H1 (cell line): Measurements from ENCODE around the gene TCERG1L. TPM values are rescaled to one million over a fixed set of nuclear protein-coding genes. Genes with fewer than 3 reads are reported as not detected.

Experiments used
- CTCF ChIA-PET: fragments of 300-600 bp; sonication (Branson Sonifier 250); formaldehyde crosslinking; loops from one replicate; lab custom pipeline; 2021; ENCODE audit not compliant: partially characterized antibody; lab: Charles Lee
- POLR2A ChIA-PET: fragments of 300-600 bp; sonication (Branson Sonifier 250); formaldehyde crosslinking; loops from one replicate; lab custom pipeline; 2021; ENCODE audit warnings: inconsistent platforms; ENCODE audit not compliant: partially characterized antibody; lab: Charles Lee
- DNase-seq, 2 experiments: peaks; one replicate each; pipeline versions ENCODE4 v3.0.0 to v3.0.0-alpha.2; 2010 to 2022; ENCODE audit warnings: low spot score in 2 of 2, low read depth in 1 of 2, mixed read lengths in 1 of 2
- FAIRE-seq: peaks from 2 replicates; lab custom pipeline; 2011; peaks lifted over from hg19 to GRCh38; lab: Jason Lieb, UNC
- H2AFZ ChIP-seq: 2 replicates; pipeline ENCODE4 v1.8.1; 2012; ENCODE audit warnings: low read length, inconsistent platforms
- H2AK5ac ChIP-seq: 2 replicates; pipeline ENCODE4 v1.6.1; 2013; ENCODE audit warnings: low read depth, low read length
- H2BK120ac ChIP-seq: replicated peaks from 2 replicates; pipeline ENCODE3; 2013; ENCODE audit warnings: low read depth, low read length, inconsistent platforms
- H2BK12ac ChIP-seq: 2 replicates; pipeline ENCODE4 v1.6.1; 2013; ENCODE audit warnings: low read depth, low read length
- H2BK15ac ChIP-seq: 2 replicates; pipeline ENCODE4 v1.6.1; 2013; ENCODE audit warnings: low read length
- H2BK20ac ChIP-seq: 2 replicates; pipeline ENCODE4 v1.6.1; 2013; ENCODE audit warnings: low read length
- H2BK5ac ChIP-seq: 2 replicates; pipeline ENCODE4 v1.6.1; 2013; ENCODE audit warnings: low read depth, low read length
- H3K14ac ChIP-seq: 2 replicates; pipeline ENCODE4 v1.6.1; 2013; ENCODE audit warnings: inconsistent platforms; ENCODE audit not compliant: insufficient read length
- H3K18ac ChIP-seq: 2 replicates; pipeline ENCODE4 v1.6.1; 2013; ENCODE audit warnings: low read length; ENCODE audit errors: extremely low read depth
- H3K23ac ChIP-seq: 2 replicates; pipeline ENCODE4 v1.6.1; 2013; ENCODE audit warnings: inconsistent platforms; ENCODE audit not compliant: insufficient read length
- H3K23me2 ChIP-seq: 2 replicates; pipeline ENCODE4 v1.6.1; 2013; ENCODE audit warnings: low read depth, low read length
- H3K27ac ChIP-seq: 2 replicates; pipeline ENCODE4 v1.6.1; 2011; ENCODE audit warnings: low read depth, low read length, inconsistent platforms
- H3K27me3 ChIP-seq, 4 experiments: replicated peaks in 1 of 4; 1 replicate in 1 of 4; 2 replicates in 3 of 4; pipeline versions ENCODE4 v1.6.1 to v1.8.1; 2011 to 2013; ENCODE audit warnings: low read length in 3 of 4, mild to moderate bottlenecking in 3 of 4, inconsistent platforms in 2 of 4, mixed read lengths in 2 of 4, moderate library complexity in 1 of 4; ENCODE audit not compliant: control insufficient read depth in 3 of 4, insufficient read depth in 3 of 4; ENCODE audit errors: extremely low read depth in 1 of 4
- H3K36me3 ChIP-seq, 4 experiments: 2 replicates each; pipeline versions ENCODE4 v1.6.1 to v1.8.1; 2011 to 2013; ENCODE audit warnings: mild to moderate bottlenecking in 4 of 4, low read length in 3 of 4, moderate library complexity in 2 of 4, control low read depth in 1 of 4, inconsistent platforms in 1 of 4; ENCODE audit not compliant: insufficient read depth in 4 of 4, control insufficient read depth in 2 of 4
- H3K4ac ChIP-seq: replicated peaks from 2 replicates; pipeline ENCODE3; 2013; ENCODE audit warnings: low read length, low read depth, mixed read lengths, inconsistent platforms; ENCODE audit not compliant: insufficient read length
- H3K4me1 ChIP-seq, 4 experiments: replicated peaks in 1 of 4; 1 replicate in 1 of 4; 2 replicates in 3 of 4; pipeline versions ENCODE4 v1.6.1 to v1.8.1; 2011 to 2013; ENCODE audit warnings: low read length in 3 of 4, inconsistent platforms in 2 of 4, mixed read lengths in 1 of 4; ENCODE audit not compliant: insufficient read depth in 4 of 4, control insufficient read depth in 3 of 4
- H3K4me2 ChIP-seq, 2 experiments: 2 replicates each; pipeline versions ENCODE4 v1.6.1 to v1.8.1; 2011 to 2013; ENCODE audit warnings: low read depth in 2 of 2, low read length in 2 of 2, control low read depth in 1 of 2, inconsistent platforms in 1 of 2, mild to moderate bottlenecking in 1 of 2; ENCODE audit not compliant: insufficient read depth in 1 of 2
- H3K4me3 ChIP-seq, 4 experiments: fragments of 200-600, 300-600 bp in 1 of 4; sonication (generic), shearing (Covaris generic), sonication (Bioruptor Twin) in 1 of 4; 2 replicates each; pipeline versions ENCODE4 v1.5.1 to v1.8.1; 2011 to 2016; ENCODE audit warnings: low read length in 4 of 4, low read depth in 3 of 4, control low read depth in 2 of 4, inconsistent platforms in 2 of 4, mild to moderate bottlenecking in 2 of 4, mixed read lengths in 1 of 4, moderate library complexity in 1 of 4; ENCODE audit not compliant: insufficient read depth in 2 of 4; ENCODE audit errors: extremely low read depth in 1 of 4
- H3K56ac ChIP-seq: replicated peaks from 2 replicates; pipeline ENCODE3; 2013; ENCODE audit warnings: low read depth, mild to moderate bottlenecking, mixed read lengths, low read length, inconsistent platforms; ENCODE audit not compliant: insufficient read length
- H3K79me1 ChIP-seq: 2 replicates; pipeline ENCODE4 v1.6.1; 2013; ENCODE audit warnings: low read depth, low read length, control low read depth
- H3K79me2 ChIP-seq, 2 experiments: 2 replicates each; pipeline versions ENCODE4 v1.6.1 to v1.8.1; 2012 to 2013; ENCODE audit warnings: low read length in 2 of 2, mild to moderate bottlenecking in 2 of 2, inconsistent platforms in 1 of 2; ENCODE audit not compliant: insufficient read depth in 2 of 2, control insufficient read depth in 1 of 2
- H3K9ac ChIP-seq, 4 experiments: replicated peaks in 1 of 4; 1 replicate in 1 of 4; 2 replicates in 3 of 4; pipeline versions ENCODE4 v1.6.1 to v1.8.1; 2011 to 2013; ENCODE audit warnings: low read depth in 3 of 4, low read length in 3 of 4, control low read depth in 2 of 4, mild to moderate bottlenecking in 2 of 4, moderate library complexity in 2 of 4, inconsistent platforms in 1 of 4; ENCODE audit errors: extremely low read depth in 1 of 4
- H3K9me3 ChIP-seq, 2 experiments: 2 replicates each; pipeline versions ENCODE4 v1.6.1 to v1.8.1; 2012 to 2013; ENCODE audit warnings: mild to moderate bottlenecking in 2 of 2, moderate library complexity in 2 of 2, control low read depth in 1 of 2, inconsistent platforms in 1 of 2, low read depth in 1 of 2, low read length in 1 of 2, mixed read lengths in 1 of 2; ENCODE audit not compliant: insufficient read depth in 2 of 2
- H4K20me1 ChIP-seq, 2 experiments: replicated peaks in 1 of 2; 2 replicates each; pipeline versions ENCODE3 to v1.8.1; 2011 to 2013; ENCODE audit warnings: inconsistent platforms in 2 of 2, low read length in 2 of 2, mild to moderate bottlenecking in 1 of 2; ENCODE audit not compliant: insufficient read depth in 2 of 2, control insufficient read depth in 1 of 2
- H4K5ac ChIP-seq: 2 replicates; pipeline ENCODE4 v1.6.1; 2013; ENCODE audit warnings: low read length, low read depth, mixed read lengths, inconsistent platforms; ENCODE audit not compliant: insufficient read length
- H4K8ac ChIP-seq: 2 replicates; pipeline ENCODE4 v1.8.0; 2013; ENCODE audit warnings: mild to moderate bottlenecking, moderate library complexity, low read length, inconsistent platforms; ENCODE audit not compliant: insufficient read depth; ENCODE audit errors: extremely low read depth
- H4K91ac ChIP-seq: replicated peaks from 2 replicates; pipeline ENCODE3; 2013; ENCODE audit warnings: low read length, mixed read lengths, inconsistent platforms; ENCODE audit not compliant: insufficient read length
- ATF2 ChIP-seq: IDR thresholded peaks from 2 replicates; pipeline ENCODE4 v1.6.1; 2012; ENCODE audit warnings: low read length, inconsistent platforms
- EGR1 ChIP-seq: IDR thresholded peaks from 2 replicates; pipeline ENCODE4 v1.6.1; 2011; ENCODE audit warnings: low read depth, low read length, borderline replicate concordance
- FOSL1 ChIP-seq: IDR thresholded peaks from 2 replicates; pipeline ENCODE4 v1.6.1; 2011; ENCODE audit warnings: mild to moderate bottlenecking, low read depth, low read length, moderate library complexity; ENCODE audit not compliant: insufficient read depth
- RBBP5 ChIP-seq: IDR thresholded peaks from 2 replicates; pipeline ENCODE4 v1.7.1; 2012; ENCODE audit warnings: low read depth, mild to moderate bottlenecking, inconsistent platforms, low read length, moderate library complexity, borderline replicate concordance
- WGBS, 2 experiments: shearing (Covaris generic) in 1 of 2; methylation state at CpG; one replicate each; pipeline versions ENCODE4 v1.1.6 to v1.1.7; 2013 to 2015; ENCODE audit warnings: low lambda C conversion rate in 2 of 2, mixed read lengths in 2 of 2, inconsistent platforms in 1 of 2, low coverage in 1 of 2, missing lambda C conversion rate in 1 of 2; ENCODE audit not compliant: insufficient replicate concordance in 2 of 2, insufficient coverage in 1 of 2, insufficient read length in 1 of 2; ENCODE audit errors: extremely low coverage in 1 of 2, missing lambda C conversion rate in 1 of 2; 5-methylcytosine and 5-hydroxymethylcytosine counted together
- polyA plus RNA-seq, 7 experiments: library from polyadenylated mRNA; depleted of rRNA in 3 of 7; stranded (reverse) in 5 of 7; unstranded in 2 of 7; fragments of >200 nt in 5 of 7; fragments of 200-250 nt in 2 of 7; gene quantifications; 1 replicate in 5 of 7; 2 replicates in 1 of 7; 4 replicates in 1 of 7; pipeline versions ENCODE4 v1.2.1 to v1.2.3, GENCODE V29; 2011 to 2013; ENCODE audit warnings: missing spikeins in 2 of 7, mixed read lengths in 2 of 7
- total RNA-seq: library from RNA; stranded (reverse); fragmentation: NEBNext Ultra II Directional; extraction: Animal tissue kit (Norgen Biotek cat#: 25700); gene quantifications from 2 replicates; pipeline ENCODE4 v1.2.1, GENCODE V29; 2021

TCERG1L gene
- total and polyA plus RNA-seq, 2 of the 8 experiments (the other 6 are each of a cell fraction or from before 2014, with no cell fraction given), result 3.9 to 6.9 TPM

GRCh38 chr10:131249238-131249954, 62.1 kb downstream of the TCERG1L start:
- no peak for FAIRE-seq
- Histone ChIP-seq H3K79me2 (no peaks in the 10 kb centered on the region), H2BK5ac (no peak overlapping the region), H3K23me2 (peaks cover 5% of the 10 kb centered on the region; the same call in 1 of the 2 replicates), H3K14ac (no peak overlapping the region), H3K27me3 (no peaks in the 10 kb centered on the region), H2BK15ac (no peak overlapping the region), H3K4me3 (no peak overlapping the region), H3K18ac (no peak overlapping the region), H2AK5ac (no peak overlapping the region), H2BK20ac (no peak overlapping the region), H3K9ac (no peak overlapping the region), H4K8ac (peak overlapping the region; percentile 18; the same call in 1 of the 2 replicates), H3K23ac (no peak overlapping the region), H3K4ac (no peak overlapping the region), H3K56ac (no peak overlapping the region), H3K4me1 (peaks cover 0 to 10% (median 6%) of the 10 kb centered on the region in 4 experiments; a peak in 5 of 7 replicates), H4K20me1 (peaks cover 0 to 3% of the 10 kb centered on the region in 2 experiments), H2BK120ac (no peak overlapping the region), H3K27ac (no peak overlapping the region), H3K36me3 (no peaks in the 10 kb centered on the region), H2BK12ac (no peak overlapping the region), H3K4me2 (no peak overlapping the region), H4K5ac (no peak overlapping the region), H4K91ac (no peak overlapping the region), H3K9me3 (no peaks in the 10 kb centered on the region), H3K79me1 (peaks cover 4% of the 10 kb centered on the region; the same call in 1 of the 2 replicates), H2AFZ (no peak overlapping the region)
- POLR2A ChIA-PET, result no interaction called here
- CTCF ChIA-PET, result interaction anchor here (1.0 to 1.2 kb wide), 2 partner anchors 9 to 165 kb away, joined by 4 to 5 read pairs; no protein-coding TSS in a partner anchor
- DNase-seq, result no peak
- TF ChIP-seq FOSL1 (no peak), EGR1 (no peak), ATF2 (no peak), RBBP5 (no peak)
- WGBS, 2 experiments, result 82% methylated on average over 16 of the region's 16 CpGs; no CpG with 5 or more reads in 1 of the 2 experiments
